Spleen (tissue), 7 donors: ENCODE results near the gene ASPG.

Experiments
- POLR2A ChIP-seq, 3 donors: fragments of 450-650 bp; IDR thresholded peaks; one replicate each; pipeline ENCODE4 v1.5.1; 2017; ENCODE audit warnings: antibody characterized with exemption in 3 of 3, mild to moderate bottlenecking in 1 of 3
- POLR2AphosphoS5 ChIP-seq, 3 donors: sonication (generic); formaldehyde crosslinking; IDR thresholded peaks; one replicate each; pipeline ENCODE4 v1.5.1; 2017; ENCODE audit warnings: antibody characterized with exemption in 3 of 3
- TF ChIP-seq, protein P1 (sequence below), 11 experiments: fragments of 200-600 bp in 7 of 11; fragments of 450-650 bp in 4 of 11; sonication (generic) in 4 of 11; IDR thresholded peaks in 8 of 11; conservative IDR thresholded peaks in 3 of 11; 1 replicate in 7 of 11; 2 replicates in 4 of 11; pipeline versions ENCODE4 v1.4.0 to v1.8.0; 2016 to 2021; ENCODE audit warnings: antibody characterized with exemption in 11 of 11, inconsistent platforms in 4 of 11, mild to moderate bottlenecking in 1 of 11
- donor health status: DM: no; HTN: no; CAD: no; lungs with moderate emphysema.
- donor health status: DM: no; HTN: no; CAD: no.
- donor health status: DM: no; HTN: no; CAD: no.

DNA sequence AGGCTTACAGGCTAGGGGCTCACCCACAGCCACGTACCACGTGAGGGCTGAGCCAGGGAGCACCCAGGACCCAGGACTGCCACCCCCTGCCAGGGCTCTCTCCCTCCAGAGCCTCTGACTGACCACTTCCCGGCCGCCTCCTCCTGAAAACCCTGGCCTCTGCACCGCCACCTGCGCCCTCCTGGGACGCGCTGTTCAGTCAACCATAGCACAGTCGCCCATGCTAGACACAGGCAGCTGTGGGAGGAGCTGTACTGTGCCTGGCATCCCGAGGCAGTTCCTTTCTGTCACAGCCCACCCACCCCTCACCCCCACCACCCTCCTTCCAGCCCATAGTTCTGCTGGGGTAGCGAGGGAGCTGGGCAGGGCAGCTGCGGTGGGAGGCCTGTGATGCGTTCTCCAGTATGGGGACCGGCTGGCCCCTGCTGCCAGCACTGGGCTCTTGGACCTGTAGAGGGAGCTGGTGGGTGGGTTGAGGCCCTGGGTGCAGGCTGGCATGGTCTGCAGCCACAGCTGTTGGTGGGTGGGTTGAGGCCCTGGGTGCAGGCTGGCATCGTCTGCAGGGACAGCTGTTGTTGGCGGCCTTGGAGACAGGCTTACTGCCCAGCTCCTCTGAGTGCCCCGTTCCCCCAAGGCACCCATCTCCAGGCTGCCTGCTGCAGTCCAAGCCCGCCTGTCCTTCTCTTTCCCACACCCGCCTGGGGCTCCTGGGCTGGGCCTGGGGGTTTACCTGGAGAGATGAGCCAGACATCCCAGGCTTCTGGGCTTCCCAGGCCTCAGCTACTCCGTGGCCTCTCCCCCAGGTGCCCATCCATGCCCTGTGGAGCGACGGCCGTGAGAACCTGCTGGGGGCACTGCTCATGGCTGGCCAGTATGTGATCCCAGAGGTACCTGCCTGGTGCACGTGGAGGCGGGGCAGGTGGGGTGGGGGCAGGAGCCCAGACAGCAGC, 11.5 kb downstream of the ASPG start:
- TF ChIP-seq, protein P1, sequence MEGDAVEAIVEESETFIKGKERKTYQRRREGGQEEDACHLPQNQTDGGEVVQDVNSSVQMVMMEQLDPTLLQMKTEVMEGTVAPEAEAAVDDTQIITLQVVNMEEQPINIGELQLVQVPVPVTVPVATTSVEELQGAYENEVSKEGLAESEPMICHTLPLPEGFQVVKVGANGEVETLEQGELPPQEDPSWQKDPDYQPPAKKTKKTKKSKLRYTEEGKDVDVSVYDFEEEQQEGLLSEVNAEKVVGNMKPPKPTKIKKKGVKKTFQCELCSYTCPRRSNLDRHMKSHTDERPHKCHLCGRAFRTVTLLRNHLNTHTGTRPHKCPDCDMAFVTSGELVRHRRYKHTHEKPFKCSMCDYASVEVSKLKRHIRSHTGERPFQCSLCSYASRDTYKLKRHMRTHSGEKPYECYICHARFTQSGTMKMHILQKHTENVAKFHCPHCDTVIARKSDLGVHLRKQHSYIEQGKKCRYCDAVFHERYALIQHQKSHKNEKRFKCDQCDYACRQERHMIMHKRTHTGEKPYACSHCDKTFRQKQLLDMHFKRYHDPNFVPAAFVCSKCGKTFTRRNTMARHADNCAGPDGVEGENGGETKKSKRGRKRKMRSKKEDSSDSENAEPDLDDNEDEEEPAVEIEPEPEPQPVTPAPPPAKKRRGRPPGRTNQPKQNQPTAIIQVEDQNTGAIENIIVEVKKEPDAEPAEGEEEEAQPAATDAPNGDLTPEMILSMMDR (IDR thresholded peaks at IDR 0.05 in 8 of 11, conservative IDR thresholded peaks at IDR 0.05 in 3 of 11) = no peak
- TF ChIP-seq POLR2A (IDR thresholded peaks at IDR 0.05) (no peak), POLR2AphosphoS5 (IDR thresholded peaks at IDR 0.05) (no peak)
